HG02938 (cell line): ENCODE data around the gene KNL1.
A peak's percentile ranks its signal among the peaks of the same experiment; 100 is the strongest.
"Not testable (repeated sequence)": the region's sequence is repeated elsewhere in the genome, so short reads cannot be mapped to it uniquely, and the experiment has no call there.

ENCODE experiments used
- ATAC-seq: cut with Tn5 transposase; IDR thresholded peaks from one replicate; pipeline ENCODE4 v1.9.1; 2021; ENCODE audit warnings: mild to moderate bottlenecking, moderate library complexity; ENCODE audit not compliant: unreplicated experiment

KNL1 gene

DNA sequence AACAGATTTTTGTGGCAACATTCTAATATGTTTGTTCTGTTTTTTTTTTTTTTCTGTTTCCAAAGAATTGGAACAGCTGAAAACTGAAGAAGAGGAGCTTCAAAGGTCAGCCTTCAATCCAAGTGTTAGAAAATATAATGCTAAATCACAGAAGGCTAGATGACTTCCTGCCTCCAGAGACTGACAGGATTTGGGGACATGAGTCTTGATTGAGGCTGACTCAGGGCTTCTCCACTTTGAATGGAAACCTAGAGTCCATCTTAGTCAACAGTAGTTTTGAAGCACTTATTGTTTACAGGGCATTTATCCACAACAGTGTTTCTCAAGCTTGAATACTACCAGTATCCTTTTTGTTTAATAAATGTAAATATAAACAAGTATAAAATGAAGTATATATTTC lies 56.4 kb downstream of the KNL1 start:
- no peak for ATAC-seq

- no peak for ATAC-seq
Measured at GRCh38 chr15:40660686-40661085, 66.6 kb downstream of the KNL1 start.

DNA sequence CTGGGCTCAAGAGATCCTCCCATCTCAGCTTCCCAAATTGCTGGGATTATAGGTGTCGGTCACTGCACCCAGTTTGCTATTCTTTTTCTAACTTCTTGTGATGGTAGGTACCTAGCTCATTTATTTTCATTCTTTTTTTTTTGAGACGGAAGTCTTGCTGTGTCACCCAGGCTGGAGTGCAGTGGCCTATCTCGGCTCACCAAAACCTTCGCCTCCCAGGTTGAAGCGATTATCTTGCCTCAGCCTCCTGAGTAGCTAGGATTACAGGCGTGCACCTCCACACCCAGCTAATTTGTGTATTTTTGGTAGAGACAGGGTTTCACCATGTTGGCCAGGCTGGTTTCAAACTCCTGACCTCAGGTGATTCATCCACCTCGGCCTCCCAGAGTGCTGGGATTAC lies 70.9 kb downstream of the KNL1 start:
- ATAC-seq, result no peak

- ATAC-seq, result not testable (repeated sequence)
Measured at GRCh38 chr15:40676290-40676689, 82.2 kb downstream of the KNL1 start.

- ATAC-seq, result not testable (repeated sequence)
Measured at GRCh38 chr15:40676906-40677305, 82.9 kb downstream of the KNL1 start.

DNA sequence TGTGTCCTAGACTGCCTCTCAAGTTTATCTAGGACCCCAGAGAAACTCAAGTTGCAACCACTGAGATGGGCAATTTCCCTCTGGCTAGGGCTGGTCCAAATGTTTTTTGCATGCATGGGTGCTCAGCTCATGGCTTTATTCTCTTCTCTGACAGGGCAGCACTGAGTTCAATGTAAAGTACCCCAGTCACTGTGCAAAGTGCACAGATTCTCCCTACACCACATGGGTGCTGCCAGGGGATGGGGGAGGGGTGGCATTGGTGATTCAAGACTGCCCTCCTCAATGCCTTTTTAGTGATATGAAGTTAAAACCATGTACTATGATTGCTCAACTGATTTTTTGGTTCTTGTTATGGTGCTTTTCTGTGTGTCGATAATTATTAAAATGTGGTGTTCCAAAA lies 86.1 kb downstream of the KNL1 start:
- ATAC-seq, result no peak

DNA sequence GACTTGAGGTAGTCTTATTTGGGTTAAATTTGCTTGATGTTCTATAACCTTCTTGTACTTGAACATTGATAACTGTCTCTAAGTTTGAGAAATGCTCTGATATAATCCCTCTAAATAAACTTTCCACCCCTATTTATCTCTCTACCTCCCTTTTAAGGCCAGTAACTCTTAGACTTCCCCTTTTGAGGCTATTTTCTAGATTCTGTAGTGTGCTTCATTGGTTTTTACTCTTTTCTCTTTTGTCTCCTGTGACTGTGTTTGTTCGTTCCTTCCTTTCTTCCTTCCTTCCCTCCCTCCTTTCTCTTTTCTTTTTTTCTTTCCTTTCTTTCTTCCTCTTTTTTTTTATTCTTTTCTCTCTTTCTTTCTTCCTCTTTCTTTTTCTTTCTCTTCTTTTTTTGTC lies 86.9 kb downstream of the KNL1 start:
- ATAC-seq, result not testable (repeated sequence)

- ATAC-seq, result no peak
Measured at GRCh38 chr15:40684381-40684780, 90.3 kb downstream of the KNL1 start.

GRCh38 chr15:40685376-40685775 lies 91.3 kb downstream of the KNL1 start:
- no peak for ATAC-seq

DNA sequence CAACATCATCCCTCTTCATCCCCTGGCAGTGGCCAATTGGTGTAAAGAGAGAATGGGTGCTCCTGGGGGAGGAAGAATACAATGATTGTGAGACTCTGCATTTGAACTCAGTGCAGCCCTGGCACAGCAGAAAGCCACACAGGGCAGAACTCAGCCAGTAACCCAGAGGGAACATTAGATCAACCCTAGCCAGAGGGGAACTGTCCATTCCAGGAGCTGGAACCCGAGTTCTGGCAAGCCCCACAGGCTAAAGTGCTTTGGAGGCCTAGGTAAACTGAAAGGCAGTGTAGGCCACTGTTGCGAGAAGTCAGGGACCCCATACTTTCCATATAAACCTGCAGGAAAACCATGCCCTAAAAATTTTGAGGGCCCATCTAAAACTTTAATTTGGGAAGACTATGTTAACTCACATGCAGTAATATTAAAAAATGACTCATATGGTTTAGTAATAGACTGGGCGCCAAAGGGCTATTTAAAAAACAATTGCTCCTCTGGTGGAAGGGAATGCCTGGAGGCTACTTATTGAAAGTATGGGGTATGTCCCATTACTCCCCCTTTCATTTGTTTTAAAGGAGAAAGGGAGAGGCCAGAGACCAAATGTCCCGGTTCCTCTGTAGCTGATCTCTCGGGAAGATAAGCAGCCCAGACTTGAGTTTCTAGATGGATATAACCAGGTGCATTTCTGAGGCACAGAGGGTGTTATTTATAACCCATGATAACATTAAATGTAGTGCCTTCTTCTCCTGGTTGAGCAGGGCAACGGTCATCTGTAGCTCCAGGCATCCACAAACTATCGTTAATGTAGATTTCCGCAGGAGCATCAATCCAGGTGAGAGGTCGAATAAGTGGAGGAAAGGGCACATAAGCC lies 95.1 kb downstream of the KNL1 start:
- ATAC-seq, result no peak

- no peak for ATAC-seq
Measured at GRCh38 chr15:40691737-40692136, 97.7 kb downstream of the KNL1 start.

DNA sequence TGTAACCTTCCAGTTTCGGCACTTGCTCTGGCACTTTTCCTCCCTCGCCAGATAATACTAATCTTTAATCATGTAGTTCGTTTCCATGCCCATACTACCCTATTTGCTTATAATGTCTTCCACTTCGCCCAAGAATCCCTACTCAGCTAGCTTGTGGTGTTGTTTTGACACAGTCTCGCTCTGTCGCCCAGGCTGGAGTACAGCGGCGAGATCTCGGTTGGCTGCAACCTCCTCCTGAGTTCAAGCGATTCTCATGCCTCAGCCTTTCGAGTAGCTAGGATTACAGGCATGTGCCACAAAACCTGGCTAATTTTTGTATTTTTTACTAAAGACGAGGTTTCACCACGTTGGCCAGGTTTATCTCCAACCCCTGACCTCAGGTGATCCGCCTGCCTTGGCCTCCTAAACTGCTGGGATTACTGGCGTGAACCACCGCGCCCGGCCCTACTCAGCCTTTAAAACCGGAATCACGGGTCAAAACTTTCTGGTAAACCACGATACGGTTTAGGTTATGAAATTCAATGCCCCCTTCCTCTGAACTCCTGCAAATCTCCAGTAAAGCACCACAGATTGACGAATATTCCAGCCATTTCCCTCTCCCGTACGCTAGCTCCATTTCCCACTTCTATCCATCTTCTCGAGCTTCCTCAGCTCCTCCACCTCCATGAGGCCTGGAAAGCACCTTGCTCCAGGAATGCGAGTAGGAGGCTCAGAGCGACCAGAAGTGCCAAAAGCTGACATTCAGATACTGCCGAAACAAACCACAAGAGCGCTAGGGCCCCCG lies 100.0 kb downstream of the KNL1 start:
- no peak for ATAC-seq

- ATAC-seq, result peak; percentile 73
Measured at GRCh38 chr15:40694688-40695468, 100.8 kb downstream of the KNL1 start, which contains the start of gene RAD51. Gene RAD51 (plus strand): TSS chr15:40695174. CDS start chr15:40698759, 3,585 bp downstream.

DNA sequence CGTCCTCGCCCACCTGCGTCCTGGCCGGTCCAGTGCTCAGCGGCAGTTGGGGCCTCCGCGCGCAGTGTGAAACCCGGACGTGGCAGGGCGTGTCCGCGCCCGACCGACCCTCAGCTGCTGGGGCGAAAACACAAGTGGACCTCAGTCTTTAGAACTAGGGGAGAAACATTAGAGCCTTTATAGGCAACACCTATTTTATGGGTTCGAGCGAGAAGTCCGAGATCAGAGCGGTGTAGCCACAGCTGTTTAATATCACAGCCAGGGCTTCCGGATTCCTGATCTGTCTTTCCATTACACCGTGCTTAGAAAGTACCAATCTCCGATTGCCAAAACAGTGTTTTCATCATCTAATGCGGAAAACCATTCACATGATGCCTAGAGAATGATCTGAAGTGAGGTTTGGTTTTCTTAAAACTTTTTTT lies 101.4 kb downstream of the KNL1 start:
- peak; percentile 34 for ATAC-seq

DNA sequence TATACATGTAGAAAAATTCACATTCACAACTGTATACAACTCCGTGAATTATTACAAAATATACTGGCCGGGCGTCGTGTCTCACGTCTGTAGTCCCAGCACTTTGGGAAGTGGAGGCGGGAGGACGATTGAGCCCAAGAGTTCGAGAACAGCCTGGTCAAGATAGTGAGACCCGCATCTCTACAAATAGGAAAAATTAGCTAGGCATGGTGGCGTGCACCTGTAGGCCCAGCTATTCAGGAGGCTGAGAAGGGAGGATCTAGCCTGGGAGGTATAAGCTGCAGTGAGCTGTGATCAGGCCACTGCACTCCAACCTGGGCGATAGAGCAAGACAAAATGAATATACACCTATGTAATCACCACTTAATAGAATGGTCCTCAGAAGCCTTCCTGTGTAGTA lies 102.2 kb downstream of the KNL1 start:
- ATAC-seq, result no peak

- ATAC-seq, result no peak
Measured at GRCh38 chr15:40697916-40698315, 103.9 kb downstream of the KNL1 start.

DNA sequence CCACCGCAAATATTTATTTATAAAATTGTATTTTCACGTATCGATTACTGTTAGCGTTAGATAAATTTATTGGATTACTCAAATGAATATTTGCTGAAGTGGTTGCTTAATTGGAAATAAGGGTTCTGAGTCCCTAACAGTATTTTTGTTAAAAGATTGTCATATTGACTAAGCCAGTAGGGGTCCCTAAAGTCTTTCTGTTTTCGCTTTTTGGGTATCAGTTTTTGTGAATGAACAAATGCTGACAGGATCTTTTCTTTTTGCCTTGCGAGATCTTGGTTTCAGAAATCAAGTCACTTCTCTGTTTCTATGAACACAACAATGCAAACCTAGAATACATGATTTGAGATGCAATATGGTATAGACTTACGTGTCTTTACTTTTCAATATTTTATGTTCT lies 108.0 kb downstream of the KNL1 start:
- ATAC-seq, result no peak

DNA sequence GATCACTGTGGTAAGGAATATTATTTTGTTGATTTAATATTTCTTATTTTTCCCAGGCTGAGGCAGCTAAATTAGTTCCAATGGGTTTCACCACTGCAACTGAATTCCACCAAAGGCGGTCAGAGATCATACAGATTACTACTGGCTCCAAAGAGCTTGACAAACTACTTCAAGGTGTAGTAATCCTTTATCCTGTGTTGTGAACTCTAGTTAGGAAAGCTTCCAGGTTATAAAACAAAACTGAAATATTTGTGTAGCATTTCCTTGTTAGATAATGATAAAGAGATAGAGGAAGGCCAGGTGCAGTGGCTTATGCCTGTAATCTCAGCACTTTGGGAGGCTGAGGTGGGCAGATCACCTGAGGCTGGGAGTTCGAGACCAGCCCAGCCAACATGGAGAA lies 112.1 kb downstream of the KNL1 start:
- no peak for ATAC-seq
